Sigmoid colon (tissue), 7 donors: ENCODE results near the gene ZNF540. TPM values are rescaled to one million over a fixed set of nuclear protein-coding genes. Genes with fewer than 3 reads are reported as not detected.

Source experiments
- DNase-seq: peaks from one replicate; pipeline ENCODE4 v3.0.0-alpha.2; 2019
- H3K27ac ChIP-seq, 4 donors: fragments of 200-600 bp; sonication (generic); one replicate each; pipeline ENCODE4 v1.5.1; 2016 to 2019; ENCODE audit warnings: mild to moderate bottlenecking in 1 of 4
- H3K27me3 ChIP-seq, 3 donors: fragments of 200-600 bp; sonication (generic); one replicate each; pipeline ENCODE4 v1.5.1; 2019; ENCODE audit warnings: mild to moderate bottlenecking in 1 of 3
- H3K36me3 ChIP-seq, 4 donors: fragments of 200-600 bp; sonication (generic); one replicate each; pipeline ENCODE4 v1.5.1; 2016 to 2019
- H3K4me1 ChIP-seq, 4 donors: fragments of 200-600 bp; sonication (generic); one replicate each; pipeline ENCODE4 v1.5.1; 2017 to 2019
- H3K4me3 ChIP-seq, 4 donors: fragments of 200-600 bp; sonication (generic); one replicate each; pipeline ENCODE4 v1.5.1; 2017 to 2019; ENCODE audit warnings: mild to moderate bottlenecking in 2 of 4, moderate library complexity in 1 of 4
- H3K9me3 ChIP-seq, 4 donors: fragments of 200-600 bp in 3 of 4; sonication (generic) in 3 of 4; one replicate each; pipeline versions ENCODE4 v1.5.1 to v1.6.1; 2013 to 2019
- CTCF ChIP-seq, 4 experiments: fragments of 450-650 bp in 3 of 4; fragments of 200-600 bp in 1 of 4; IDR thresholded peaks; one replicate each; pipeline ENCODE4 v1.5.1; 2016 to 2019; ENCODE audit warnings: antibody characterized with exemption in 4 of 4, mild to moderate bottlenecking in 3 of 4, moderate library complexity in 2 of 4
- EP300 ChIP-seq, 4 donors: sonication (generic); formaldehyde crosslinking; IDR thresholded peaks; one replicate each; pipeline ENCODE4 v1.6.1; 2017; ENCODE audit warnings: antibody characterized with exemption in 4 of 4
- POLR2A ChIP-seq, 2 donors: fragments of 450-650 bp; IDR thresholded peaks; one replicate each; pipeline ENCODE4 v1.6.1; 2016; ENCODE audit warnings: antibody characterized with exemption in 2 of 2, mild to moderate bottlenecking in 2 of 2, moderate library complexity in 2 of 2
- POLR2AphosphoS5 ChIP-seq, 4 donors: sonication (generic); formaldehyde crosslinking; IDR thresholded peaks; one replicate each; pipeline ENCODE4 v1.6.1; 2017; ENCODE audit warnings: antibody characterized with exemption in 4 of 4
- whole genome bisulfite sequencing, 2 donors: extraction: QIAGEN DNeasy Blood & Tissue Kit; methylation state at CpG; one replicate each; pipeline ENCODE4 v1.1.7; 2013; 5-methylcytosine and 5-hydroxymethylcytosine counted together
- intact Hi-C: fragments of 100-400 bp; cut with DNase I; formaldehyde crosslinking; loops from one replicate; pipeline ENCODE4 v1.15.1; 2023
- polyA plus RNA-seq, 3 donors: library from polyadenylated mRNA; stranded (reverse); fragments of 200-250 nt; gene quantifications; one replicate each; pipeline ENCODE4 v1.2.3, GENCODE V29; 2013
- total RNA-seq, 4 donors: library from RNA; depleted of rRNA; stranded (reverse); fragments of >200 nt; gene quantifications; one replicate each; pipeline ENCODE4 v1.1.0, GENCODE V29; 2016
- donor health status: healthy with polysubstance abuse.
- donor health status: Bipolar disorder and iron deficiency.
- donor health status: healthy.

The ZNF540 gene
- total RNA-seq: 1 to 10 TPM; 6.4 to 8.0 (median 7.1) TPM
- polyA plus RNA-seq: 1 to 10 TPM in 1 of 3 donors, under 1 TPM in 1, not detected in 1; 0.60 to 2.1 TPM

- peaks cover 0 to 14% (median 0%) of the 10 kb centered on the region in 4 donors for H3K36me3 ChIP-seq
- peak within 1 kb of the TSS; percentile 90 to 92 (median 92) for H3K27ac ChIP-seq
- no peaks in the 10 kb centered on the region for H3K27me3 ChIP-seq
- peaks cover 0 to 18% (median 17%) of the 10 kb centered on the region in 4 donors for H3K4me1 ChIP-seq
- peak; percentile 97 for DNase-seq
- intact Hi-C loops: loop anchor here (2.0 to 5.0 kb wide), 2 partner anchors 87 to 126 kb away; partner anchors contain the start of genes ZNF570 and ZNF793
- H3K4me3 ChIP-seq: peak within 1 kb of the TSS; percentile 53 to 88 (median 69)
- WGBS, 2 donors: 0 to 1% methylated on average over 53 of the region's 53 CpGs
- peak in 1 of 4 donors; percentile 88 for TF ChIP-seq EP300 (IDR thresholded peaks at IDR 0.05)
- TF ChIP-seq CTCF (IDR thresholded peaks at IDR 0.05): no peak
- TF ChIP-seq POLR2A (IDR thresholded peaks at IDR 0.05): peak; percentile 57 to 64
- TF ChIP-seq POLR2AphosphoS5 (IDR thresholded peaks at IDR 0.05): peak; percentile 87 to 97 (median 92)
- peaks cover 0 to 2% (median 0%) of the 10 kb centered on the region in 4 donors for H3K9me3 ChIP-seq
These were observed at the start of gene ZNF540, which contains the start of gene ZNF571 for GRCh38 chr19:37594304-37594981. TSS of gene ZNF540 (plus strand) at chr19:37594876. CDS start at chr19:37598448, 3,572 bp downstream. TSS of gene ZNF571 (minus strand) at chr19:37594792. CDS start at chr19:37586676, 8,116 bp downstream.

GRCh38 chr19:37551129-37551993 is 43.3 kb upstream of the ZNF540 start:
- no peaks in the 10 kb centered on the region for H3K27me3 ChIP-seq
- peak overlapping the region in 2 of 4 donors; percentile 10 to 31 for H3K4me3 ChIP-seq
- H3K4me1 ChIP-seq: no peaks in the 10 kb centered on the region
- peaks cover 48 to 87% (median 76%) of the 10 kb centered on the region in 4 donors for H3K9me3 ChIP-seq
- H3K36me3 ChIP-seq: peaks cover 0 to 4% (median 0%) of the 10 kb centered on the region in 4 donors
- intact Hi-C loops: no loop called here
- no peak overlapping the region for H3K27ac ChIP-seq
- TF ChIP-seq POLR2AphosphoS5 (IDR thresholded peaks at IDR 0.05): no peak
- no peak for TF ChIP-seq CTCF (IDR thresholded peaks at IDR 0.05)
- no peak for TF ChIP-seq POLR2A (IDR thresholded peaks at IDR 0.05)
- TF ChIP-seq EP300 (IDR thresholded peaks at IDR 0.05): no peak
- 5 to 17% methylated on average over 65 of the region's 65 CpGs for WGBS, 2 donors
- DNase-seq: no peak

GRCh38 chr19:37563518-37563917 is 31.2 kb upstream of the ZNF540 start:
- peaks cover 0 to 86% (median 33%) of the 10 kb centered on the region in 4 donors for H3K36me3 ChIP-seq
- H3K4me3 ChIP-seq: no peak overlapping the region
- no peak for TF ChIP-seq POLR2AphosphoS5 (IDR thresholded peaks at IDR 0.05)
- no peak for TF ChIP-seq POLR2A (IDR thresholded peaks at IDR 0.05)
- no peak for TF ChIP-seq CTCF (IDR thresholded peaks at IDR 0.05)
- TF ChIP-seq EP300 (IDR thresholded peaks at IDR 0.05): no peak
- no peak for DNase-seq
- intact Hi-C loops: no loop called here
- peaks cover 56 to 98% (median 84%) of the 10 kb centered on the region in 4 donors for H3K9me3 ChIP-seq
- WGBS, 2 donors: 93% methylated on average over 3 of the region's 3 CpGs
- no peaks in the 10 kb centered on the region for H3K27me3 ChIP-seq
- no peaks in the 10 kb centered on the region for H3K4me1 ChIP-seq
- H3K27ac ChIP-seq: no peak overlapping the region

GRCh38 chr19:37564624-37565369 is 29.9 kb upstream of the ZNF540 start:
- Histone ChIP-seq H3K9me3 (peaks cover 60 to 99% (median 87%) of the 10 kb centered on the region in 4 donors), H3K4me1 (no peaks in the 10 kb centered on the region), H3K36me3 (peaks cover 0 to 87% (median 41%) of the 10 kb centered on the region in 4 donors), H3K27me3 (no peaks in the 10 kb centered on the region), H3K27ac (no peak overlapping the region), H3K4me3 (no peak overlapping the region)
- TF ChIP-seq EP300 (IDR thresholded peaks at IDR 0.05) (no peak), CTCF (IDR thresholded peaks at IDR 0.05) (no peak), POLR2AphosphoS5 (IDR thresholded peaks at IDR 0.05) (no peak)
- no peak for DNase-seq
- 94% methylated on average over 7 of the region's 7 CpGs for WGBS, 2 donors
- intact Hi-C loops: no loop called here
